CD4-positive, alpha-beta T cell treated with Interleukin-6 at 100 ng/mL for 8 hours (primary cell): ENCODE measurements around the gene ARID5B.

Experiments
- DNase-seq: peaks from one replicate; pipeline ENCODE4 v3.0.0-alpha.2; 2020; ENCODE audit warnings: mixed read lengths, low spot score

Gene ARID5B

GRCh38 chr10:61883371-61884025, 18.0 kb upstream of the ARID5B start:
- DNase-seq, result no peak

GRCh38 chr10:61887772-61888171, 13.7 kb upstream of the ARID5B start:
- no peak for DNase-seq

DNA sequence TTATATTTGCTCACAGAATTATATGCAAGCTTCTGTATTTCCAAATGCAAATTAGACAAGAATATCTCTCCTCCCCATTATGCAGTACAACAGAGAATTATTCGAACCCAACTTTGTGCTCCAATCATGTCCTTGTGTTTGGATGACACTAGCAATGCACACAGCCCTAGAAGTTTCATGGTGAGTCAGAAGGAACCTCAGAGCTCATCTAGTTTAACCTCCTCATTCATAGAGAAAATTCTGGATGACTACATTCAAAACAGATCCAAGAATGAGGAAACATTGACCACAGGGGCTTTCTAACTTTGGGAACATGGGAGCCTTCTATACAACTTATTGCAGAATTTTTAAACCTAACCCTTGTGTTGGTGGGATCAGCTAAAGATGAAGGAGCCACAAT, 12.8 kb upstream of the ARID5B start:
- no peak for DNase-seq

DNA sequence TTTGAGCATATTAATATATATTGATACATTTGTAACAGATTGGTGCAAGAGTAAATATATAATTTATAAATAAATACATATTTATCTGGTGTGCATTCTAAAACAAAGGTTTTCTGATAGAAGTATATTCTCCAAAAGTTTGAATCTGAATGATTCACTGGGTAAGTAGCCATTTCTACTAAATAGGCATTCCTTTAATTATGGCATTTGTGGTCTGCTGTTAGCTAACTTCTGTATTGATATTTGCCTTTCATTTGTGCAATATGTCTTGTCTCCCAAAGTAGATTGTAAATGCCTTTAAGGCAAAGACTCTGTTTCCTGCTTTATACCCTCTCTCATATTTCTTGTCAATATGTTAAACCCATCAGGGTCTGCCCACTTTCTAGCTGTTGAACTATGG, 11.1 kb upstream of the ARID5B start:
- no peak for DNase-seq

- no peak for DNase-seq
Observed at GRCh38 chr10:61890881-61891409, 10.6 kb upstream of the ARID5B start.

DNA sequence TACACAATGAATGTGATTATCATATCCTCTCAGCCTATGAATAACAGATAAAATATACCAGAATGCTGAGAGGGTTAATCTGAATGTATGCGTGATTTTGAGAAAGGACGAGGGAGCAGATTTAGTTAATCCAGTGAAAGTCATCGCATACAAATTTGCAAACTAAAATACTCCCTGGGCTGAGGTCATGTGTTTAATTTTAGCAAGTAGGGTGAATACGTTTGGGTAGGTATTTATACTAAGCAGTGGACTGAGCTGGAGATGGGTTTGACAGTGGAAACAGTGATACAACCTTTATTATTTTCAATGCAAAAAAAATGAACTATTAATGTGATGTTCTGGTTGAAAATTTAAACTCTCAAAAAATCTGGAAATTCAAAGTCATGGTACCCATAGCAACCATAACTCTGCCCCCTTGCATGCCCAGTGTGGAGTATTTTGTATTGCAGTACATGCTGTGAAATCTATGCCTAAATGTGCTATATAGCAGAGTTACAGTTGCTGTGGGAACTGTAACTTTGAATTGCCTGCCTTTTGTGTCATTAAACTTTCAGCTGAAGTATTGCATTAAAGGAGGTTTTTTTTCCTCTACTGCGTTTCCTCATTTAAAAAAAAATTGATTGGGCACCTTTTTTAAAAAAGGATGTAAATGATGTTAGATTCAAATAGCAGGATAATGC, 9.5 kb upstream of the ARID5B start:
- no peak for DNase-seq

- no peak for DNase-seq
Observed at GRCh38 chr10:61892961-61893360, 8.5 kb upstream of the ARID5B start.

- no peak for DNase-seq
Observed at GRCh38 chr10:61894133-61894532, 7.4 kb upstream of the ARID5B start.

GRCh38 chr10:61895898-61896600, 5.5 kb upstream of the ARID5B start:
- DNase-seq, result no peak

GRCh38 chr10:61896854-61897661, 4.4 kb upstream of the ARID5B start:
- peak; percentile 81 for DNase-seq

DNA sequence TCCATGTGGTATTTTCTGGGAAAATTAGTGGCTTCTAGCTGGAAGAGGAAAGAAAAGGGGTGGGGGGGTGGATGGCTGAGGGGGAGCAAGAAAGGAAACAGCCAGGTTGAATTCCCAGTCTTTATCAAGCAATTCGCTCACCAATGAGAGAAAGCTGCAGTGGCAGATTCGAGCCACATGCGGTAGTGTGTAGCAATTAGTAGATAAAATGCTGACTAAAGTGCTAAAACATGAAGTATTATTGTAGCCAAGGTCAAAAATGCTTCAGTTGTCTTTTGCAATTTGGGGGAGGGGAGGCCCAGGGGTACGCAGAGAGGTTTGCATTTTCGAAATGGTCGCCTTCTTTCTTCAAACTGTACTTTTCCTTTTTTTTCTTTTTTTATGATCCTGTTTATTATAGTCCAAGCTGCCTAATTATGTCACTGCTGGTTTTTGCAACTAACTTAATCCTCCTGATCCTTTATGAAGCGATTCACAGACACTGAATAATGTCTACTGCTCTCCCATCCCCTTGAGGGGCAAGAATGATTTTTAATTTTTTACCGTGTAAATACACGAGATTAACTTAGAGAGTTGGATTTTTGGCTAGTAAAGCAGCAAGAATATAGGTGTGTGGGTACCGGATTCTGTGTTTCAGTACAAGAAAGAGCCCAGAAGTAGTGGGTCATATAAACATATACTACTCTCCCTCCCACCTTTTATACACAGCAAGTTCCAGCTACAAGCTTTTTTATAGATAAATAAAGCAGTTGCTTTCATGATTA, 3.6 kb upstream of the ARID5B start:
- DNase-seq, result no peak

GRCh38 chr10:61898435-61898778, 3.1 kb upstream of the ARID5B start:
- no peak for DNase-seq

GRCh38 chr10:61899069-61899531, 2.4 kb upstream of the ARID5B start:
- peak; percentile 49 for DNase-seq

GRCh38 chr10:61899663-61899996, 1.9 kb upstream of the ARID5B start:
- DNase-seq, result no peak

- peak; percentile 64 for DNase-seq
Observed at GRCh38 chr10:61899997-61900828, 1.3 kb upstream of the ARID5B start.

GRCh38 chr10:61901829-61902444, 438 bp downstream of the ARID5B start:
- DNase-seq, result no peak

GRCh38 chr10:61902445-61903220, 1.1 kb downstream of the ARID5B start:
- peak; percentile 74 for DNase-seq

- DNase-seq, result peak; percentile 59
Observed at GRCh38 chr10:61903221-61903927, 1.9 kb downstream of the ARID5B start.

GRCh38 chr10:61903928-61904344, 2.4 kb downstream of the ARID5B start:
- DNase-seq, result no peak
